Measurements from ENCODE around the gene MOSMO.

- TF ChIP-seq EZH2 (IDR thresholded peaks at IDR 0.05; ENCODE audit: insufficient read depth, poor library complexity, severe bottlenecking) (no peak), EZH2phosphoT487 (IDR thresholded peaks at IDR 0.05; ENCODE audit: insufficient read depth, low read depth) (no peak)
Measured at GRCh38 chr16:22103441-22103840, 95.5 kb downstream of the MOSMO start.
